Endothelial cell of umbilical vein (primary cell): ENCODE results near the gene B3GALT5. TPM values are rescaled to one million over a fixed set of nuclear protein-coding genes. Genes with fewer than 3 reads are reported as not detected.

Experiments used
- BruUV-seq: library from RNA; stranded (reverse); fragments of 400-500 nt; replicated peaks from 2 replicates; lab custom pipeline; 2021; lab: Mats Ljungman, UMichigan
- CTCF ChIA-PET: fragments of 300-600, 350-600 bp; sonication (Branson Sonifier 250); formaldehyde crosslinking; loops from one replicate; lab custom pipeline; 2021; ENCODE audit warnings: antibody characterized with exemption, inconsistent platforms; lab: Charles Lee
- POLR2A ChIA-PET: fragments of 300-600, 350-600 bp; sonication (Branson Sonifier 250); formaldehyde crosslinking; loops from one replicate; lab custom pipeline; 2021; ENCODE audit warnings: antibody characterized with exemption, inconsistent platforms; lab: Charles Lee
- DNase-seq: peaks from one replicate; pipeline ENCODE4 v3.0.0-alpha.2; 2011; ENCODE audit warnings: low read depth, low spot score
- FAIRE-seq: peaks from 2 replicates; lab custom pipeline; 2011; peaks lifted over from hg19 to GRCh38; lab: Jason Lieb, UNC
- H2AFZ ChIP-seq: 2 replicates; pipeline ENCODE4 v1.6.0; 2012; ENCODE audit warnings: low read depth, low read length, control low read depth, inconsistent platforms
- H3K27ac ChIP-seq: 2 replicates; pipeline ENCODE4 v1.5.1; 2011; ENCODE audit warnings: low read depth, mild to moderate bottlenecking, control low read depth, low read length, moderate library complexity; ENCODE audit not compliant: insufficient read depth
- H3K27me3 ChIP-seq, 2 experiments: 2 replicates each; pipeline versions ENCODE4 v1.6.0 to v1.6.1; 2011; ENCODE audit warnings: low read length in 2 of 2, mixed read lengths in 1 of 2; ENCODE audit not compliant: control insufficient read depth in 2 of 2, insufficient read depth in 2 of 2
- H3K36me3 ChIP-seq, 2 experiments: 2 replicates in 1 of 2; 3 replicates in 1 of 2; pipeline ENCODE4 v1.5.1; 2011; ENCODE audit warnings: low read length in 2 of 2, mild to moderate bottlenecking in 1 of 2, moderate library complexity in 1 of 2; ENCODE audit not compliant: control insufficient read depth in 2 of 2, insufficient read depth in 2 of 2; ENCODE audit errors: extremely low read depth in 1 of 2
- H3K4me1 ChIP-seq: 3 replicates; pipeline ENCODE4 v1.5.1; 2011; ENCODE audit warnings: mild to moderate bottlenecking, low read length; ENCODE audit not compliant: control insufficient read depth, insufficient read depth; ENCODE audit errors: extremely low read depth
- H3K4me2 ChIP-seq: 2 replicates; pipeline ENCODE4 v1.6.1; 2011; ENCODE audit warnings: low read length, control low read depth, mixed read lengths; ENCODE audit not compliant: insufficient read depth
- H3K4me3 ChIP-seq, 3 experiments: fragments of 200-600 bp in 1 of 3; sonication (generic), shearing (Covaris generic) in 1 of 3; replicated peaks in 1 of 3; 2 replicates each; pipeline ENCODE4 v1.5.1; 2011 to 2016; ENCODE audit warnings: control low read depth in 3 of 3, low read length in 3 of 3, mild to moderate bottlenecking in 2 of 3, inconsistent platforms in 1 of 3, low read depth in 1 of 3, moderate library complexity in 1 of 3; ENCODE audit not compliant: insufficient read depth in 1 of 3
- H3K79me2 ChIP-seq: 2 replicates; pipeline ENCODE4 v1.6.0; 2012; ENCODE audit warnings: low read length, inconsistent platforms; ENCODE audit not compliant: control insufficient read depth, insufficient read depth
- H3K9ac ChIP-seq: replicated peaks from 2 replicates; pipeline ENCODE3; 2011; ENCODE audit warnings: low read length, control low read depth; ENCODE audit not compliant: insufficient read depth; ENCODE audit errors: extremely low read depth
- H3K9me1 ChIP-seq: replicated peaks from 3 replicates; pipeline ENCODE4 v1.6.0; 2011; ENCODE audit warnings: mild to moderate bottlenecking, low read length; ENCODE audit not compliant: control insufficient read depth, insufficient read depth; ENCODE audit errors: extremely low read depth
- H3K9me3 ChIP-seq: replicated peaks from 2 replicates; pipeline ENCODE4 v1.5.1; 2012; ENCODE audit warnings: low read length, inconsistent platforms; ENCODE audit not compliant: control insufficient read depth, insufficient read depth
- H4K20me1 ChIP-seq: replicated peaks from 2 replicates; pipeline ENCODE3; 2011; ENCODE audit warnings: mild to moderate bottlenecking, low read length; ENCODE audit not compliant: control insufficient read depth, insufficient read depth; ENCODE audit errors: extremely low read depth
- CTCF ChIP-seq, 2 donors: IDR thresholded peaks; 1 replicate in 1 of 2; 2 replicates in 1 of 2; pipeline ENCODE4 v1.5.1; 2011; ENCODE audit warnings: low read length in 2 of 2, mild to moderate bottlenecking in 2 of 2, moderate library complexity in 2 of 2, control low read depth in 1 of 2, inconsistent platforms in 1 of 2, low read depth in 1 of 2; ENCODE audit not compliant: insufficient read depth in 1 of 2; ENCODE audit errors: extremely low read depth in 1 of 2
- EZH2 ChIP-seq: IDR thresholded peaks from 2 replicates; pipeline ENCODE4 v1.6.1; 2012; ENCODE audit warnings: borderline replicate concordance, low read depth, mild to moderate bottlenecking, moderate library complexity, low read length, inconsistent platforms; ENCODE audit not compliant: severe bottlenecking
- GATA2 ChIP-seq: IDR thresholded peaks from 2 replicates; pipeline ENCODE4 v1.7.0; 2011; ENCODE audit warnings: low read depth, mild to moderate bottlenecking, moderate library complexity, mixed read lengths, low read length; ENCODE audit not compliant: insufficient read length, insufficient read depth
- JUN ChIP-seq: IDR thresholded peaks from 2 replicates; pipeline ENCODE4 v1.6.1; 2011; ENCODE audit warnings: borderline replicate concordance, low read depth; ENCODE audit not compliant: insufficient read length, insufficient read depth
- MAX ChIP-seq: IDR thresholded peaks from 2 replicates; pipeline ENCODE4 v1.6.1; 2011; ENCODE audit not compliant: insufficient read depth, insufficient read length
- MYC ChIP-seq: IDR thresholded peaks from one replicate; pipeline ENCODE4 v1.6.1; 2011; ENCODE audit warnings: mild to moderate bottlenecking, low read depth, low read length
- POLR2AphosphoS5 ChIP-seq: IDR thresholded peaks from 2 replicates; pipeline ENCODE4 v1.6.1; 2012; ENCODE audit warnings: low read depth, mild to moderate bottlenecking, control low read depth, low read length, moderate library complexity; ENCODE audit not compliant: insufficient read depth
- dilution Hi-C: fragments of 300-500 bp; cut with MboI; formaldehyde crosslinking; loops from one replicate; pipeline ENCODE4 v1.15.0; 2019; ENCODE audit warnings: low sequenced_read_pairs; ENCODE audit not compliant: extremely low pct_ligation_motif_present
- intact Hi-C: fragments of 100-400 bp; cut with micrococcal nuclease; formaldehyde crosslinking; loops from one replicate; pipeline ENCODE4 v1.10.0; 2022
- polyA plus RNA-seq, 4 experiments: library from polyadenylated mRNA; depleted of rRNA in 3 of 4; stranded (reverse) in 3 of 4; unstranded in 1 of 4; fragments of >200 nt; gene quantifications; 2 replicates each; pipeline versions ENCODE4 v1.2.1 to v1.2.3, GENCODE V29; 2011 to 2012; ENCODE audit warnings: missing spikeins in 1 of 4
- total RNA-seq: library from RNA; stranded (reverse); gene quantifications from 2 replicates; pipeline ENCODE4 v1.2.3, GENCODE V29; 2021

Gene B3GALT5
- total and polyA plus RNA-seq, 2 donors (not counting 3 experiments of a cell fraction or from before 2014, with no cell fraction given) = 0.04 TPM; not detected in 1

- Histone ChIP-seq H3K79me2 (no peaks in the 10 kb centered on the region), H3K9me3 (no peaks in the 10 kb centered on the region), H3K4me3 (no peak overlapping the region), H3K36me3 (no peaks in the 10 kb centered on the region), H3K9ac (no peak overlapping the region), H3K4me2 (no peak overlapping the region), H3K9me1 (no peaks in the 10 kb centered on the region), H3K27me3 (no peaks in the 10 kb centered on the region), H4K20me1 (no peaks in the 10 kb centered on the region), H3K4me1 (no peaks in the 10 kb centered on the region), H3K27ac (no peak overlapping the region), H2AFZ (no peak overlapping the region)
- intact Hi-C loops (no loop called here), dilution Hi-C loops (no loop called here)
- no peak for DNase-seq
- TF ChIP-seq MYC (no peak), POLR2AphosphoS5 (no peak), CTCF (IDR thresholded peaks at IDR 0.05; ENCODE audit: extremely low read depth in 1 of 2, insufficient read depth in 1 of 2, low read depth in 1 of 2, low read length in 2 of 2) (no peak), MAX (no peak), JUN (no peak), GATA2 (no peak), EZH2 (no peak)
- no peak for FAIRE-seq
- CTCF ChIA-PET = no interaction called here
- POLR2A ChIA-PET = no interaction called here
- BruUV-seq = no TSS peak
Observed at GRCh38 chr21:39581414-39581813, 31.3 kb upstream of the B3GALT5 start.
